H1 (cell line): ENCODE data around the gene CARD11. TPM values are rescaled to one million over a fixed set of nuclear protein-coding genes. Genes with fewer than 3 reads are reported as not detected.

Source experiments
- CTCF ChIA-PET: fragments of 300-600 bp; sonication (Branson Sonifier 250); formaldehyde crosslinking; loops from one replicate; lab custom pipeline; 2021; ENCODE audit not compliant: partially characterized antibody; lab: Charles Lee
- POLR2A ChIA-PET: fragments of 300-600 bp; sonication (Branson Sonifier 250); formaldehyde crosslinking; loops from one replicate; lab custom pipeline; 2021; ENCODE audit warnings: inconsistent platforms; ENCODE audit not compliant: partially characterized antibody; lab: Charles Lee
- DNase-seq, 2 experiments: peaks; one replicate each; pipeline versions ENCODE4 v3.0.0 to v3.0.0-alpha.2; 2010 to 2022; ENCODE audit warnings: low spot score in 2 of 2, low read depth in 1 of 2, mixed read lengths in 1 of 2
- FAIRE-seq: peaks from 2 replicates; lab custom pipeline; 2011; peaks lifted over from hg19 to GRCh38; lab: Jason Lieb, UNC
- H2AFZ ChIP-seq: 2 replicates; pipeline ENCODE4 v1.8.1; 2012; ENCODE audit warnings: low read length, inconsistent platforms
- H2AK5ac ChIP-seq: 2 replicates; pipeline ENCODE4 v1.6.1; 2013; ENCODE audit warnings: low read depth, low read length
- H2BK120ac ChIP-seq: replicated peaks from 2 replicates; pipeline ENCODE3; 2013; ENCODE audit warnings: low read depth, low read length, inconsistent platforms
- H2BK12ac ChIP-seq: 2 replicates; pipeline ENCODE4 v1.6.1; 2013; ENCODE audit warnings: low read depth, low read length
- H2BK15ac ChIP-seq: 2 replicates; pipeline ENCODE4 v1.6.1; 2013; ENCODE audit warnings: low read length
- H2BK20ac ChIP-seq: 2 replicates; pipeline ENCODE4 v1.6.1; 2013; ENCODE audit warnings: low read length
- H2BK5ac ChIP-seq: 2 replicates; pipeline ENCODE4 v1.6.1; 2013; ENCODE audit warnings: low read depth, low read length
- H3K14ac ChIP-seq: 2 replicates; pipeline ENCODE4 v1.6.1; 2013; ENCODE audit warnings: inconsistent platforms; ENCODE audit not compliant: insufficient read length
- H3K18ac ChIP-seq: 2 replicates; pipeline ENCODE4 v1.6.1; 2013; ENCODE audit warnings: low read length; ENCODE audit errors: extremely low read depth
- H3K23ac ChIP-seq: 2 replicates; pipeline ENCODE4 v1.6.1; 2013; ENCODE audit warnings: inconsistent platforms; ENCODE audit not compliant: insufficient read length
- H3K23me2 ChIP-seq: 2 replicates; pipeline ENCODE4 v1.6.1; 2013; ENCODE audit warnings: low read depth, low read length
- H3K27ac ChIP-seq: 2 replicates; pipeline ENCODE4 v1.6.1; 2011; ENCODE audit warnings: low read depth, low read length, inconsistent platforms
- H3K27me3 ChIP-seq, 4 experiments: replicated peaks in 1 of 4; 1 replicate in 1 of 4; 2 replicates in 3 of 4; pipeline versions ENCODE4 v1.6.1 to v1.8.1; 2011 to 2013; ENCODE audit warnings: low read length in 3 of 4, mild to moderate bottlenecking in 3 of 4, inconsistent platforms in 2 of 4, mixed read lengths in 2 of 4, moderate library complexity in 1 of 4; ENCODE audit not compliant: control insufficient read depth in 3 of 4, insufficient read depth in 3 of 4; ENCODE audit errors: extremely low read depth in 1 of 4
- H3K36me3 ChIP-seq, 4 experiments: 2 replicates each; pipeline versions ENCODE4 v1.6.1 to v1.8.1; 2011 to 2013; ENCODE audit warnings: mild to moderate bottlenecking in 4 of 4, low read length in 3 of 4, moderate library complexity in 2 of 4, control low read depth in 1 of 4, inconsistent platforms in 1 of 4; ENCODE audit not compliant: insufficient read depth in 4 of 4, control insufficient read depth in 2 of 4
- H3K4ac ChIP-seq: replicated peaks from 2 replicates; pipeline ENCODE3; 2013; ENCODE audit warnings: low read length, low read depth, mixed read lengths, inconsistent platforms; ENCODE audit not compliant: insufficient read length
- H3K4me1 ChIP-seq, 4 experiments: replicated peaks in 1 of 4; 1 replicate in 1 of 4; 2 replicates in 3 of 4; pipeline versions ENCODE4 v1.6.1 to v1.8.1; 2011 to 2013; ENCODE audit warnings: low read length in 3 of 4, inconsistent platforms in 2 of 4, mixed read lengths in 1 of 4; ENCODE audit not compliant: insufficient read depth in 4 of 4, control insufficient read depth in 3 of 4
- H3K4me2 ChIP-seq, 2 experiments: 2 replicates each; pipeline versions ENCODE4 v1.6.1 to v1.8.1; 2011 to 2013; ENCODE audit warnings: low read depth in 2 of 2, low read length in 2 of 2, control low read depth in 1 of 2, inconsistent platforms in 1 of 2, mild to moderate bottlenecking in 1 of 2; ENCODE audit not compliant: insufficient read depth in 1 of 2
- H3K4me3 ChIP-seq, 4 experiments: fragments of 200-600, 300-600 bp in 1 of 4; sonication (generic), shearing (Covaris generic), sonication (Bioruptor Twin) in 1 of 4; 2 replicates each; pipeline versions ENCODE4 v1.5.1 to v1.8.1; 2011 to 2016; ENCODE audit warnings: low read length in 4 of 4, low read depth in 3 of 4, control low read depth in 2 of 4, inconsistent platforms in 2 of 4, mild to moderate bottlenecking in 2 of 4, mixed read lengths in 1 of 4, moderate library complexity in 1 of 4; ENCODE audit not compliant: insufficient read depth in 2 of 4; ENCODE audit errors: extremely low read depth in 1 of 4
- H3K56ac ChIP-seq: replicated peaks from 2 replicates; pipeline ENCODE3; 2013; ENCODE audit warnings: low read depth, mild to moderate bottlenecking, mixed read lengths, low read length, inconsistent platforms; ENCODE audit not compliant: insufficient read length
- H3K79me1 ChIP-seq: 2 replicates; pipeline ENCODE4 v1.6.1; 2013; ENCODE audit warnings: low read depth, low read length, control low read depth
- H3K79me2 ChIP-seq, 2 experiments: 2 replicates each; pipeline versions ENCODE4 v1.6.1 to v1.8.1; 2012 to 2013; ENCODE audit warnings: low read length in 2 of 2, mild to moderate bottlenecking in 2 of 2, inconsistent platforms in 1 of 2; ENCODE audit not compliant: insufficient read depth in 2 of 2, control insufficient read depth in 1 of 2
- H3K9ac ChIP-seq, 4 experiments: replicated peaks in 1 of 4; 1 replicate in 1 of 4; 2 replicates in 3 of 4; pipeline versions ENCODE4 v1.6.1 to v1.8.1; 2011 to 2013; ENCODE audit warnings: low read depth in 3 of 4, low read length in 3 of 4, control low read depth in 2 of 4, mild to moderate bottlenecking in 2 of 4, moderate library complexity in 2 of 4, inconsistent platforms in 1 of 4; ENCODE audit errors: extremely low read depth in 1 of 4
- H3K9me3 ChIP-seq, 2 experiments: 2 replicates each; pipeline versions ENCODE4 v1.6.1 to v1.8.1; 2012 to 2013; ENCODE audit warnings: mild to moderate bottlenecking in 2 of 2, moderate library complexity in 2 of 2, control low read depth in 1 of 2, inconsistent platforms in 1 of 2, low read depth in 1 of 2, low read length in 1 of 2, mixed read lengths in 1 of 2; ENCODE audit not compliant: insufficient read depth in 2 of 2
- H4K20me1 ChIP-seq, 2 experiments: replicated peaks in 1 of 2; 2 replicates each; pipeline versions ENCODE3 to v1.8.1; 2011 to 2013; ENCODE audit warnings: inconsistent platforms in 2 of 2, low read length in 2 of 2, mild to moderate bottlenecking in 1 of 2; ENCODE audit not compliant: insufficient read depth in 2 of 2, control insufficient read depth in 1 of 2
- H4K5ac ChIP-seq: 2 replicates; pipeline ENCODE4 v1.6.1; 2013; ENCODE audit warnings: low read length, low read depth, mixed read lengths, inconsistent platforms; ENCODE audit not compliant: insufficient read length
- H4K8ac ChIP-seq: 2 replicates; pipeline ENCODE4 v1.8.0; 2013; ENCODE audit warnings: mild to moderate bottlenecking, moderate library complexity, low read length, inconsistent platforms; ENCODE audit not compliant: insufficient read depth; ENCODE audit errors: extremely low read depth
- H4K91ac ChIP-seq: replicated peaks from 2 replicates; pipeline ENCODE3; 2013; ENCODE audit warnings: low read length, mixed read lengths, inconsistent platforms; ENCODE audit not compliant: insufficient read length
- ASH2L ChIP-seq: fragments of 200-600, 300-600 bp; sonication (generic); IDR thresholded peaks from one replicate; pipeline ENCODE4 v1.7.1; 2017; ENCODE audit warnings: low read length
- CEBPB ChIP-seq: IDR thresholded peaks from 2 replicates; pipeline ENCODE4 v1.6.1; 2012; ENCODE audit warnings: low read depth, low read length
- FOSL1 ChIP-seq: IDR thresholded peaks from 2 replicates; pipeline ENCODE4 v1.6.1; 2011; ENCODE audit warnings: mild to moderate bottlenecking, low read depth, low read length, moderate library complexity; ENCODE audit not compliant: insufficient read depth
- HDAC2 ChIP-seq, 2 experiments: fragments of 300-600 bp in 1 of 2; sonication (generic) in 1 of 2; IDR thresholded peaks; 2 replicates each; pipeline ENCODE4 v1.6.1; 2011 to 2012; ENCODE audit warnings: low read depth in 2 of 2, low read length in 2 of 2, mild to moderate bottlenecking in 2 of 2, moderate library complexity in 2 of 2, borderline replicate concordance in 1 of 2, inconsistent platforms in 1 of 2
- KDM4A ChIP-seq: IDR thresholded peaks from one replicate; pipeline ENCODE4 v1.7.1; 2012; ENCODE audit warnings: low read depth, mild to moderate bottlenecking, moderate library complexity, low read length, inconsistent platforms; ENCODE audit not compliant: severe bottlenecking
- TAF1 ChIP-seq: IDR thresholded peaks from 2 replicates; pipeline ENCODE4 v1.6.1; 2011; ENCODE audit warnings: mild to moderate bottlenecking, low read depth, low read length
- WGBS, 2 experiments: shearing (Covaris generic) in 1 of 2; methylation state at CpG; one replicate each; pipeline versions ENCODE4 v1.1.6 to v1.1.7; 2013 to 2015; ENCODE audit warnings: low lambda C conversion rate in 2 of 2, mixed read lengths in 2 of 2, inconsistent platforms in 1 of 2, low coverage in 1 of 2, missing lambda C conversion rate in 1 of 2; ENCODE audit not compliant: insufficient replicate concordance in 2 of 2, insufficient coverage in 1 of 2, insufficient read length in 1 of 2; ENCODE audit errors: extremely low coverage in 1 of 2, missing lambda C conversion rate in 1 of 2; 5-methylcytosine and 5-hydroxymethylcytosine counted together
- long read RNA-seq, 2 experiments: library from RNA in 1 of 2; library from capped mRNA in 1 of 2; stranded (forward); transcript quantifications; one replicate each; pipeline ENCODE4 v2.0.0, GENCODE V29; 2021; ENCODE audit warnings: inconsistent platforms in 1 of 2
- polyA minus RNA-seq, 3 experiments: library from RNA; depleted of rRNA, polyadenylated mRNA; stranded (reverse); fragments of >200 nt; gene quantifications; 1 replicate in 2 of 3; 2 replicates in 1 of 3; pipeline ENCODE4 v1.2.3, GENCODE V29; 2011
- polyA plus RNA-seq, 7 experiments: library from polyadenylated mRNA; depleted of rRNA in 3 of 7; stranded (reverse) in 5 of 7; unstranded in 2 of 7; fragments of >200 nt in 5 of 7; fragments of 200-250 nt in 2 of 7; gene quantifications; 1 replicate in 5 of 7; 2 replicates in 1 of 7; 4 replicates in 1 of 7; pipeline versions ENCODE4 v1.2.1 to v1.2.3, GENCODE V29; 2011 to 2013; ENCODE audit warnings: missing spikeins in 2 of 7, mixed read lengths in 2 of 7
- total RNA-seq: library from RNA; stranded (reverse); fragmentation: NEBNext Ultra II Directional; extraction: Animal tissue kit (Norgen Biotek cat#: 25700); gene quantifications from 2 replicates; pipeline ENCODE4 v1.2.1, GENCODE V29; 2021

The CARD11 gene
- 29.8 and 33.4 TPM in 2 replicates for total RNA-seq
- polyA plus RNA-seq (2011; rRNA removed): 12.6 and 15.1 TPM in 2 replicates
- polyA plus RNA-seq (2011; cell fraction: cytosol; rRNA removed): 13.2 TPM
- 24.4 TPM for polyA plus RNA-seq (2011; cell fraction: nucleus; rRNA removed)
- 14.3 to 24.3 TPM (median 22.7 TPM) in 4 replicates for polyA plus RNA-seq (2012, experiment 1 of 2)
- polyA plus RNA-seq (2012, experiment 2 of 2): 11.5 TPM
- polyA plus RNA-seq (2013, experiment 1 of 2): 22.1 TPM
- 21.7 TPM for polyA plus RNA-seq (2013, experiment 2 of 2)
- 18.1 and 21.5 TPM in 2 replicates for polyA minus RNA-seq (2011; rRNA and poly(A)+ RNA removed)
- 9.8 TPM for polyA minus RNA-seq (2011; cell fraction: cytosol; rRNA and poly(A)+ RNA removed)
- 8.6 TPM for polyA minus RNA-seq (2011; cell fraction: nucleus; rRNA and poly(A)+ RNA removed)
- long read RNA-seq, experiment 1, partial matches to known transcripts: 1 of 2 reads
- long read RNA-seq, experiment 1, other reads (novel, unspliced or antisense): 1 of 2 reads
- long read RNA-seq, experiment 2, partial matches to known transcripts: 0 of 1 reads
- long read RNA-seq, experiment 2, other reads (novel, unspliced or antisense): 1 of 1 reads

DNA sequence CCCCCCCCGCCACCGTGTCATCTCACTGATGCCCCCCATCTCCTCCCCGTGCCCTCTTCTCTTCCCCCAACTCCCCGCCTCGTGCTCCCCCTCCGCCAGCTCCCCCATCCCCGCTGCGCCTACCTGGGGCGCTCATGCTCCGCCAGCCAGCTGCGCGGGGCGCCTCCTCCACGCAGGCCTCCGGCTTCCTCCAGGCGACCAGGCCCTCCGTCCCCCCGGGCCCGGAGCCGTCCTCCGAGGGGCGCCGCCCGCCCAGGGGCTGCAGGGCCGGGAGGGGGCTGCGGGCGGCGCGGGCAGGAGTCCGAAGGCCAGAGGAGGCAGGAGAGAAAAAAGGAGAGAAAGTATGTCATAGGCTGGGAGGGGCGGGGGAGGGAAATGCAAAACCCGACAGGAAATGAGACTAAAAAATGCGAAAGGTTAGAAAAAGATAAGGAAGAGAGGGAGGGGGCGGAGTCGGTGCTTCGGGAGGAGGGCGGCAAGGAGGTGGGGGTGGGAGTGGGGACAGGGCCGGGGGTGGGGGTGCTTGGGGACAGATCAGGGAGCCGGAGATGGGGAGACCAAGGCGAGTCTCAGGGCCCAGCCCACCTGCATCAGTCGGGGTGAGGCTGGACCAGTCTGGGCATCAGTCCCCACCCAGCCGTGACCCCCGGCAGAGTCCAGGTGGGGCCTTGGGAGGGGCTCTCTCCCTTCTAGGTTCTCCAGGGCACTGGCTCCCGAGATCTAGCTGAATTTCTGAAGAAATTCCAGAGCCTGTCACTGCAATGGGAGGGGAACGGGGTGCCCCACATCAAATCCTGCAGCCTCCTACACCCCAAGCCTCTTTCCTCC lies at the start of gene CARD11:
Gene CARD11 (minus strand): TSS at position 324 of the 828 bp plus-strand sequence. CDS start 85,361 bp downstream, outside the sequence.
- Histone ChIP-seq H3K14ac (no peak within 1 kb of the TSS), H2BK12ac (no peak within 1 kb of the TSS), H4K91ac (peak within 1 kb of the TSS; percentile 88), H3K23me2 (peaks cover 2% of the 10 kb centered on the region; the same call in 1 of the 2 replicates), H2BK5ac (peak within 1 kb of the TSS; percentile 55; the same call in 1 of the 2 replicates), H3K4me2 (peak within 1 kb of the TSS; percentile 71 to 80), H2BK20ac (no peak within 1 kb of the TSS), H3K27ac (no peak within 1 kb of the TSS), H3K79me1 (peaks cover 3% of the 10 kb centered on the region), H2AFZ (no peak within 1 kb of the TSS; the same call in 1 of the 2 replicates), H3K9me3 (no peaks in the 10 kb centered on the region), H3K79me2 (no peaks in the 10 kb centered on the region; a peak in 1 of 4 replicates), H4K8ac (peak within 1 kb of the TSS; percentile 71), H3K9ac (peak within 1 kb of the TSS in 1 of 4 experiments; percentile 24; a peak in 1 of 7 replicates), H4K20me1 (no peaks in the 10 kb centered on the region), H2AK5ac (peak within 1 kb of the TSS; percentile 53; the same call in 1 of the 2 replicates), H3K4me1 (peaks cover 0 to 11% (median 6%) of the 10 kb centered on the region in 4 experiments; a peak in 5 of 7 replicates), H4K5ac (no peak within 1 kb of the TSS), H3K23ac (no peak within 1 kb of the TSS), H3K18ac (no peak within 1 kb of the TSS; the same call in none of the 2 replicates), H2BK15ac (no peak within 1 kb of the TSS), H2BK120ac (no peak within 1 kb of the TSS), H3K36me3 (no peaks in the 10 kb centered on the region), H3K27me3 (no peaks in the 10 kb centered on the region), H3K4me3 (peak within 1 kb of the TSS; percentile 49 to 99 (median 56)), H3K56ac (no peak within 1 kb of the TSS), H3K4ac (no peak within 1 kb of the TSS)
- DNase-seq: peak in 1 of 2 experiments; percentile 63
- ChIA-PET CTCF (interaction anchor here (0.6 to 1.5 kb wide), 3 partner anchors 11 to 111 kb away, joined by 3 to 6 read pairs (median 4); no protein-coding TSS in a partner anchor), POLR2A (interaction anchor here (1.4 kb wide), 1 partner anchor 11 kb away, joined by 4 read pairs; no protein-coding TSS in a partner anchor)
- WGBS, 2 experiments: 12% methylated on average over 29 of the region's 45 CpGs; no CpG with 5 or more reads in 1 of the 2 experiments
- no peak for FAIRE-seq
- TF ChIP-seq ASH2L: peak; percentile 39
- TF ChIP-seq HDAC2 (IDR thresholded peaks at IDR 0.05; ENCODE audit: borderline replicate concordance in 1 of 2, low read depth in 2 of 2, low read length in 2 of 2): no peak
- peak; percentile 81 for TF ChIP-seq KDM4A
- TF ChIP-seq FOSL1: no peak
- no peak for TF ChIP-seq CEBPB
- no peak for TF ChIP-seq TAF1
